Measurements from ENCODE around the gene ADORA2B.
"Not testable (repeated sequence)": the region's sequence is repeated elsewhere in the genome, so short reads cannot be mapped to it uniquely, and the experiment has no call there.

ADORA2B gene

DNA sequence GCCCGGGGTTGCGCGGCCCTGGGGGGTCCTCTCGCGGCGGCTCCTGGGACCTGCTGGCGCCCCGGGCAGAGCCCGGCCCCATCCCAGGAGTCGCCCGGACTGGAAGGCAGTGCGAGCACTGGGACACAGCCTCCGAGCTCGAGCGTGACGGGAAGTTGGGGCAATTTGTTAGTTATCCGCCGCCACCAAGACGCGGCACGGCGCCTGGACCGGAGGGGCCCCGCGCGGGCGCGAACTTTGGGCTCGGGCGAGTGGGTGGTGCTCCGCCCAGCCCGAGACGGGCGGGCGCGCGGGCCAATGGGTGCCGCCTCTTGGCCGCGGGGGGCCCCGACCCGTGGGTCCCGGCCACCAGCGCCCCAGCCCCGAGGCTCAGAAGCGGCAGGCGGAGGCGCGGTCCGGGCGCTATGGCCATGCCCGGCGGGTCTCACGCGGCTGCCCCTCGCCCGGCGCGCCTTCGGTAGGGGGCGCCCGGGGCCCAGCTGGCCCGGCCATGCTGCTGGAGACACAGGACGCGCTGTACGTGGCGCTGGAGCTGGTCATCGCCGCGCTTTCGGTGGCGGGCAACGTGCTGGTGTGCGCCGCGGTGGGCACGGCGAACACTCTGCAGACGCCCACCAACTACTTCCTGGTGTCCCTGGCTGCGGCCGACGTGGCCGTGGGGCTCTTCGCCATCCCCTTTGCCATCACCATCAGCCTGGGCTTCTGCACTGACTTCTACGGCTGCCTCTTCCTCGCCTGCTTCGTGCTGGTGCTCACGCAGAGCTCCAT, at the start of gene ADORA2B:
TSS of gene ADORA2B (plus strand) at position 372 of the 768 bp plus-strand sequence. CDS start at position 491, 119 bp downstream.
- peak in 2 of 4 experiments; percentile 29 to 48 for DNase-seq (ENCODE audit: low read depth in 4 of 4, low spot score in 1 of 4)

DNA sequence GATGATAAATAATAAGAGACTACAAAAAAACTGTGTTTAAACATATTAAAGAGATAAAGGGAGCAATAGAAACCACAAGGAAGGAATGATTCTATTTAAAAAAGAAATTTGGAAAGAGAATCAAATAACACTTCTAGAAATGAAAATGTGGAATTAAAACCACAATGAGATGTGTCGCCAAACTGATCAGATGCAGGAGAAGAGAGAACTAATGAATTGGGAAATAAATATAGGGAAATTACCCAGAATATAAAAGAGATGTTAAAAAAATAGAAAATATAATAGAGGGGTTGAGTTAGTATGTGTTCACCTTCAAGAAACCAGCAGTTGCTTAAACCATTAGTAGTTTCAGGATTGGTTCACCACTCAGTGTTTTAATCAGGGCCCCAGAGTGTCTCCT, 48.7 kb upstream of the ADORA2B start:
- no peak for DNase-seq (ENCODE audit: low read depth in 4 of 4, low spot score in 1 of 4)

GRCh38 chr17:15896834-15897233, 48.1 kb upstream of the ADORA2B start:
- no peak for DNase-seq (ENCODE audit: low read depth in 4 of 4, low spot score in 1 of 4)

DNA sequence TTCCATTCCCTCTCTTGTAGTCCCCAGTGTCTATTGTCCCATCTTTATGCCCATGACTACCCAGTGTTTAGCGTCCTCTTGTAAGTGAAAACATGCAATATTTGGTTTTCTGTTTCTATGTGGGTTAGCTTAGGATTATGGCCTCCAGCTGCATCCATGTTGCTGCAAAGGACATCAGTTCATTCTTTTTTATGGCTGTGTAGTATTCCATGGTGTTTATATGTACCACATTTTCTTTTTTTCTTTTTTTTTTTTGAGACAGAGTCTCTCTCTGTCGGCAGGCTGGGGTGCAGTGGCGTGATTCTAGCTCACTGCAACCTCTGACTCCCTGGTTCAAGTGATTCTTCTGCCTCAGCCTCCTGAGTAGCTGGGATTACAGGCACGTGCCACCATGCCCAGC, 45.3 kb upstream of the ADORA2B start:
- not testable (repeated sequence) for DNase-seq (ENCODE audit: low read depth in 4 of 4, low spot score in 1 of 4)

DNA sequence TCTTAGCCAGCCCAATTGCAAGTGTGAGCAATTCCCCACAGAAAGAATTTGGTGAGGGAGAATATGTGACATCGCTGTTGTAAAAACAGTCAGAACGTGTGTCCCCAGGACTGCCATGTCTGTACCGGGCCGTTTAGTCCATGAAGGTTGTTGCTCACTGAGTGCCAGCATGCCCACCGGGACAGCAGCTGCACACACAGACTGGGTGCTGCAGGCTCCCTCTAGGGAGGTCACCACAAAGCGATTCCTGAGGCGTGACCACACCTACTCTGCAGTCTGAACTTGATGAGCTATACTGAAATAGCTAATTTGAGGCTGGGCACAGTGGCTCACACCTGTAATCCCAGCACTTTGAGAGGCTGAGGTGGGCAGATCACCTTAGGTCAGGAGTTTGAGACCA, 44.1 kb upstream of the ADORA2B start:
- DNase-seq (ENCODE audit: low read depth in 4 of 4, low spot score in 1 of 4), result no peak

DNA sequence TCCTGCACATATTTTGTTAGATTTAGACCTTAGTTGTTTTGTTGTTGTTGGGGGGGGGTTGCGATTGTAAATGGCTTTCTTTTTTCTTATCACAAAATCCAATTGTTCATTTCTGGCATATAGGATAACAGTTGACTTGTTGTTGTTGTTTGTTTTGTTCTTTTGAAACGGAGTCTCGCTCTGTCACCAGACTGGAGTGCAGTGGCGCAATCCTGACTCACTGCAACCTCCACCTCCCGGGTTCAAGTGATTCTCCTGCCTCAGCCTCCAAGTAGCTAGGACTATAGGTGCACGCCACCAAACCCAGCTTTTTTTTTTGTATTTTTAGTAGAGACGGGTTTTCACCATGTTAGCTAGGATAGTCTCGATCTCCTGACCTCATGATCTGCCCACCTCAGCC, 39.7 kb upstream of the ADORA2B start:
- DNase-seq (ENCODE audit: low read depth in 4 of 4, low spot score in 1 of 4), result not testable (repeated sequence)

DNA sequence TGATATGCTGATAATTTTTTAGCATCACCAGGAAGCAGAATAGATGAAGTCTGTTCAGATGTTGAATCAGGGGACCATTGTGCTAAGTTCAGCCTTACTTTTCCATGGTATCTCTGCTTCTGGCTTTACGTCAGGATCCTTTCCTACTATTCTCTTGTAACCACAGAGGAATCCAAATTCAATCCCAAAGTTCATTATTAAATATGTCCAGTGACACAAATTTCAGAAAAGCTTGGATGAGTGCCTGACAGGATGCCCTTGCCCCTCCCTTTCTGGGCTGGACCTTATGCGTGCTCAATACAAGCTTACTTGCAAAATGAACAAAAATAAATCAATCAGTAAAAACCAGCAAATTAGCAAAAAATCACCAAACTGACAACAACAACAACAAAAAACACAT, 37.6 kb upstream of the ADORA2B start:
- DNase-seq (ENCODE audit: low read depth in 4 of 4, low spot score in 1 of 4), result no peak

- DNase-seq (ENCODE audit: low read depth in 4 of 4, low spot score in 1 of 4), result no peak
Measured at GRCh38 chr17:15908378-15908777, 36.6 kb upstream of the ADORA2B start.

- no peak for DNase-seq (ENCODE audit: low read depth in 4 of 4, low spot score in 1 of 4)
Measured at GRCh38 chr17:15909481-15909991, 35.4 kb upstream of the ADORA2B start.

DNA sequence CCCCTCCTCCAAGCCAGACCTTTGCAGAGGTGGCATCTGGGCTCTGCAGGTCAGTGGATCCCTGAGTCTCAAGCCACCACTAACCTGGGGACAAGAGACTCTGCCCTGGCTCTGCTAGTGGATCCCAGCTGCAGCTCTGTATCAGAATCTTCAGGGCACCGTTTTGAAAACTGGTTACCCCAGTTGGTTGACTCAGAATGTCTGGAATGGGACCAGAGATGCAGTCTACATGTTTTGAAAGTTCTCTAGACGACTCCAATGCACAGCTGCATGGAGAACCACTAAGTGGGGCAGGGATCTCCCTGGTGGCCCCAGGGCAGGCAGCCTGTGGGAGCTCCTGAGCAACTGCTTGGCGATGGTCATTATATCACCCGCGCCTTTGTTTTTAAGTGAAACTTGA, 34.1 kb upstream of the ADORA2B start:
- DNase-seq (ENCODE audit: low read depth in 4 of 4, low spot score in 1 of 4), result no peak

- DNase-seq (ENCODE audit: low read depth in 4 of 4, low spot score in 1 of 4), result not testable (repeated sequence)
Measured at GRCh38 chr17:15911701-15912100, 33.2 kb upstream of the ADORA2B start.

- DNase-seq (ENCODE audit: low read depth in 4 of 4, low spot score in 1 of 4), result no peak
Measured at GRCh38 chr17:15912416-15912955, 32.4 kb upstream of the ADORA2B start.

GRCh38 chr17:15913826-15914225, 31.1 kb upstream of the ADORA2B start:
- no peak for DNase-seq (ENCODE audit: low read depth in 4 of 4, low spot score in 1 of 4)

- no peak for DNase-seq (ENCODE audit: low read depth in 4 of 4, low spot score in 1 of 4)
Measured at GRCh38 chr17:15914400-15915170, 30.3 kb upstream of the ADORA2B start.

DNA sequence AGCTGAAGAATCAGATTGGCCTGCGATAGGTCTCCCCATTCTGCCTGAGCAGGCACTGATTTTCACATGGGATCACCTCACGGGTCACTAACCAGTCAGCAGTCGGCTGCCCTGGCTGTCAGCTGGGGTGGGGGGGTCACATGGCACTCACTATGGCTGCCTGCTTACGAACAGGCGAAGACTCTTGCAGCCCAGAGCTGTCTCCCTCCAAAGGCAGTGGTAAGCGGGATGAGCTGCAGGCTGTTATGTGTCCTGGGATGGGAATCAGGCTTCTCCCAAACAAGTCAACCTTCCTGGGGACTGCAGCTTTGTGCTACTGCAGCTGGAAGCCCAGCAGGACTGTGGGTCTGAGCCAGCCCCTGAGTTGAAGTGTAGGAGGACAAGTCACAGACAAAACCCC, 29.0 kb upstream of the ADORA2B start:
- DNase-seq (ENCODE audit: low read depth in 4 of 4, low spot score in 1 of 4), result no peak

- DNase-seq (ENCODE audit: low read depth in 4 of 4, low spot score in 1 of 4), result no peak
Measured at GRCh38 chr17:15917021-15917437, 27.9 kb upstream of the ADORA2B start.

- DNase-seq (ENCODE audit: low read depth in 4 of 4, low spot score in 1 of 4), result no peak
Measured at GRCh38 chr17:15917438-15918027, 27.4 kb upstream of the ADORA2B start.

GRCh38 chr17:15918261-15918660, 26.7 kb upstream of the ADORA2B start:
- DNase-seq (ENCODE audit: low read depth in 4 of 4, low spot score in 1 of 4), result no peak

GRCh38 chr17:15918661-15919259, 26.2 kb upstream of the ADORA2B start:
- DNase-seq (ENCODE audit: low read depth in 4 of 4, low spot score in 1 of 4), result no peak

- no peak for DNase-seq (ENCODE audit: low read depth in 4 of 4, low spot score in 1 of 4)
Measured at GRCh38 chr17:15919466-15919865, 25.5 kb upstream of the ADORA2B start.

- DNase-seq (ENCODE audit: low read depth in 4 of 4, low spot score in 1 of 4), result no peak
Measured at GRCh38 chr17:15920758-15921239, 24.1 kb upstream of the ADORA2B start.
